ENCODE measurements around the gene GSDMA.

GSDMA gene

GRCh38 chr17:39963829-39964228 lies 1.0 kb downstream of the GSDMA start:
- DNase-seq: no peak

- DNase-seq: no peak
These were observed 2.4 kb downstream of the GSDMA start for GRCh38 chr17:39965017-39965699.

GRCh38 chr17:39966771-39967170 lies 4.0 kb downstream of the GSDMA start:
- DNase-seq: no peak

- no peak for DNase-seq
These were observed 6.0 kb downstream of the GSDMA start for GRCh38 chr17:39968761-39969160.

GRCh38 chr17:39969375-39969774 lies 6.6 kb downstream of the GSDMA start:
- no peak for DNase-seq

GRCh38 chr17:39970157-39970692 lies 7.4 kb downstream of the GSDMA start:
- no peak for DNase-seq

- DNase-seq: no peak
These were observed 8.3 kb downstream of the GSDMA start for GRCh38 chr17:39971076-39971603.

- DNase-seq: no peak
These were observed 9.5 kb downstream of the GSDMA start for GRCh38 chr17:39972271-39972670.

- no peak for DNase-seq
These were observed 10.7 kb downstream of the GSDMA start for GRCh38 chr17:39973496-39973895.

- DNase-seq: no peak
These were observed 11.6 kb downstream of the GSDMA start for GRCh38 chr17:39974433-39974832.

GRCh38 chr17:39975801-39976200 lies 13.0 kb downstream of the GSDMA start:
- peak in 1 of 2 experiments; percentile 14 for DNase-seq

GRCh38 chr17:39979016-39979670 lies 16.3 kb downstream of the GSDMA start:
- no peak for DNase-seq

GRCh38 chr17:39979893-39980350 lies 17.1 kb downstream of the GSDMA start:
- peak; percentile 58 to 69 for DNase-seq

- peak; percentile 100 for DNase-seq
These were observed 17.8 kb downstream of the GSDMA start, which contains the start of gene PSMD3 for GRCh38 chr17:39980351-39981206. Gene PSMD3 (plus strand): TSS chr17:39980807. CDS start chr17:39980971, 164 bp downstream.

GRCh38 chr17:39981207-39981741 lies 18.5 kb downstream of the GSDMA start:
- DNase-seq: peak in 1 of 2 experiments; percentile 45

GRCh38 chr17:39981766-39982375 lies 19.1 kb downstream of the GSDMA start:
- no peak for DNase-seq

- DNase-seq: no peak
These were observed 25.5 kb downstream of the GSDMA start for GRCh38 chr17:39988206-39988810.

- DNase-seq: no peak
These were observed 31.6 kb downstream of the GSDMA start for GRCh38 chr17:39994448-39994847.

- DNase-seq: no peak
These were observed 32.6 kb downstream of the GSDMA start for GRCh38 chr17:39995438-39995837.

GRCh38 chr17:39996162-39996561 lies 33.4 kb downstream of the GSDMA start:
- DNase-seq: no peak

- DNase-seq: no peak
These were observed 34.0 kb downstream of the GSDMA start for GRCh38 chr17:39996800-39997199.

GRCh38 chr17:39997543-39997942 lies 34.7 kb downstream of the GSDMA start:
- DNase-seq: no peak
